GM19452 (cell line): Measurements from ENCODE around the gene ZNF75A.

Experiments used
- ATAC-seq: cut with Tn5 transposase; IDR thresholded peaks from one replicate; pipeline ENCODE4 v1.9.1; 2021; ENCODE audit not compliant: unreplicated experiment

The ZNF75A gene

GRCh38 chr16:3364774-3365427 is 59.6 kb downstream of the ZNF75A start:
- no peak for ATAC-seq
